GM18498 (cell line): ENCODE measurements around the gene CDH10.

Experiments used
- ATAC-seq: cut with Tn5 transposase; IDR thresholded peaks from one replicate; pipeline ENCODE4 v1.9.1; 2021; ENCODE audit warnings: mild to moderate bottlenecking, moderate library complexity; ENCODE audit not compliant: unreplicated experiment

The CDH10 gene

GRCh38 chr5:24602188-24602587 lies 42.6 kb downstream of the CDH10 start:
- ATAC-seq: no peak

- no peak for ATAC-seq
These were observed 45.8 kb downstream of the CDH10 start for GRCh38 chr5:24598956-24599355.

- no peak for ATAC-seq
These were observed 49.4 kb downstream of the CDH10 start for GRCh38 chr5:24595329-24595728.

GRCh38 chr5:24591426-24591825 lies 53.4 kb downstream of the CDH10 start:
- no peak for ATAC-seq

- ATAC-seq: no peak
These were observed 55.2 kb downstream of the CDH10 start for GRCh38 chr5:24589566-24589965.

- no peak for ATAC-seq
These were observed 59.0 kb downstream of the CDH10 start for GRCh38 chr5:24585751-24586150.

GRCh38 chr5:24571302-24571701 lies 73.5 kb downstream of the CDH10 start:
- ATAC-seq: no peak

GRCh38 chr5:24566933-24567332 lies 77.8 kb downstream of the CDH10 start:
- ATAC-seq: no peak

- no peak for ATAC-seq
These were observed 89.5 kb downstream of the CDH10 start for GRCh38 chr5:24555229-24555628.

GRCh38 chr5:24547132-24547531 lies 97.6 kb downstream of the CDH10 start:
- no peak for ATAC-seq

- no peak for ATAC-seq
These were observed 105.2 kb downstream of the CDH10 start for GRCh38 chr5:24539613-24540012.

- no peak for ATAC-seq
These were observed 106.4 kb downstream of the CDH10 start for GRCh38 chr5:24538346-24538745.

- no peak for ATAC-seq
These were observed 109.1 kb downstream of the CDH10 start for GRCh38 chr5:24535646-24536045.

- no peak for ATAC-seq
These were observed 113.9 kb downstream of the CDH10 start for GRCh38 chr5:24530906-24531305.

- no peak for ATAC-seq
These were observed 119.4 kb downstream of the CDH10 start for GRCh38 chr5:24525414-24525813.

- no peak for ATAC-seq
These were observed 132.4 kb downstream of the CDH10 start for GRCh38 chr5:24512423-24512822.

- ATAC-seq: no peak
These were observed 134.2 kb downstream of the CDH10 start for GRCh38 chr5:24510523-24510988.

- no peak for ATAC-seq
These were observed 134.8 kb downstream of the CDH10 start for GRCh38 chr5:24509943-24510342.

GRCh38 chr5:24505258-24505657 lies 139.5 kb downstream of the CDH10 start:
- no peak for ATAC-seq

- no peak for ATAC-seq
These were observed 147.1 kb downstream of the CDH10 start for GRCh38 chr5:24497591-24498157.

- ATAC-seq: no peak
These were observed 147.6 kb downstream of the CDH10 start for GRCh38 chr5:24497145-24497544.

GRCh38 chr5:24496268-24496667 lies 148.5 kb downstream of the CDH10 start:
- no peak for ATAC-seq

GRCh38 chr5:24492229-24492628 lies 152.5 kb downstream of the CDH10 start:
- no peak for ATAC-seq
